Medulla oblongata (tissue), 1 donor: Measurements from ENCODE around the gene RLBP1.

ENCODE experiments used
- DNase-seq: peaks from one replicate; pipeline ENCODE4 v3.0.0-alpha.2; 2015; ENCODE audit errors: extremely low spot score

Gene RLBP1

GRCh38 chr15:89178307-89178977, 42.9 kb downstream of the RLBP1 start:
- no peak for DNase-seq

- DNase-seq = peak; percentile 87
Observed at GRCh38 chr15:89177633-89178306, 43.6 kb downstream of the RLBP1 start.

GRCh38 chr15:89177116-89177515, 44.3 kb downstream of the RLBP1 start:
- DNase-seq = no peak

GRCh38 chr15:89175617-89176191, 45.7 kb downstream of the RLBP1 start:
- no peak for DNase-seq

- DNase-seq = no peak
Observed at GRCh38 chr15:89174476-89174875, 46.9 kb downstream of the RLBP1 start.

- no peak for DNase-seq
Observed at GRCh38 chr15:89172921-89173320, 48.5 kb downstream of the RLBP1 start.

GRCh38 chr15:89171136-89172072, 50.0 kb downstream of the RLBP1 start:
- DNase-seq = peak; percentile 71

GRCh38 chr15:89170364-89170763, 51.0 kb downstream of the RLBP1 start:
- DNase-seq = no peak

GRCh38 chr15:89168316-89168833, 53.0 kb downstream of the RLBP1 start:
- no peak for DNase-seq

- no peak for DNase-seq
Observed at GRCh38 chr15:89167267-89168176, 53.9 kb downstream of the RLBP1 start.

GRCh38 chr15:89165677-89166076, 55.7 kb downstream of the RLBP1 start:
- DNase-seq = no peak

- DNase-seq = no peak
Observed at GRCh38 chr15:89164712-89165211, 56.6 kb downstream of the RLBP1 start.

GRCh38 chr15:89163271-89164055, 57.9 kb downstream of the RLBP1 start:
- DNase-seq = no peak

GRCh38 chr15:89161666-89162065, 59.7 kb downstream of the RLBP1 start:
- DNase-seq = no peak
